HG02938 (cell line): ENCODE results near the gene FGF9.
A peak's percentile ranks its signal among the peaks of the same experiment; 100 is the strongest.

Experiments
- ATAC-seq: cut with Tn5 transposase; IDR thresholded peaks from one replicate; pipeline ENCODE4 v1.9.1; 2021; ENCODE audit warnings: mild to moderate bottlenecking, moderate library complexity; ENCODE audit not compliant: unreplicated experiment

Gene FGF9

DNA sequence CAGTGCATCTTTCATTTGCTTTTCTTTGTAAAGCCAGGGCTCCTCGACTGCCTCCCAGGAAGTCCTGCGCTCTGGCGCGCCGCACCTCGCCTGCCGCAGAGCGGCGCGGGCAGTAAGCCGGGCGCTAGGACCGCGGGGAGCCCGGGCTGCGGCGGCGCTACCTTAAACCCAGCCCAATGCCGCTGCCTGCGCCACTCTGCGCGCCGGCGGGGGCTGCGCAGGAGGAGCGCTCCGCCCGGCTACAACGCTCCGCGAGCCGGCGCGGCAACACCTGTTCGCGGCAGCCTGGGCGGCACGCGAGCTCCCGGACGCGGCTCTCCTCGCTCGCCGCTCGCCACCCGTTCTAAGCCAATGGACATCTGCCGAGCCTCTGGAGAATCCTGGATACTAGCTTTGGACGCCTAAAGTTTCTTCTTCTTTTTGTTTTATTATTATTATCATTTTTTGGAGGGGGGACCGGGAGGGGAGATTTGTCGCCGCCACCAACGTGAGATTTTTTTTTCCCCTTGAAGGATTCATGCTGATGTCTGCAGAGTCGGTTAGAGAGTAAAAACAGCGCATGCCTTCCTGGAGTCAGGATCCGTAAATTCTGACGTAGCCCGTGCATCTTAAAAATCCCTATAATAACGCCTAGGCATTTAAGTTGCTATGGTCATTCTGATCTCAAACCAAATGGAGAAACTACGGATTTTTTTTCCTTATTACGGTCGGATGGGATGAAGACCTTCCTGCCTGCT lies at the start of gene FGF9:
FGF9 (plus strand) TSS at position 191 of the 737 bp plus-strand sequence. CDS start 840 bp downstream, outside the sequence.
- peak; percentile 51 for ATAC-seq

- ATAC-seq: no peak
Measured at GRCh38 chr13:21625366-21625765, 45.5 kb upstream of the FGF9 start.

- ATAC-seq: no peak
Measured at GRCh38 chr13:21632196-21632595, 38.7 kb upstream of the FGF9 start.

GRCh38 chr13:21636656-21637055 lies 34.2 kb upstream of the FGF9 start:
- ATAC-seq: no peak

- no peak for ATAC-seq
Measured at GRCh38 chr13:21637296-21637695, 33.6 kb upstream of the FGF9 start.

DNA sequence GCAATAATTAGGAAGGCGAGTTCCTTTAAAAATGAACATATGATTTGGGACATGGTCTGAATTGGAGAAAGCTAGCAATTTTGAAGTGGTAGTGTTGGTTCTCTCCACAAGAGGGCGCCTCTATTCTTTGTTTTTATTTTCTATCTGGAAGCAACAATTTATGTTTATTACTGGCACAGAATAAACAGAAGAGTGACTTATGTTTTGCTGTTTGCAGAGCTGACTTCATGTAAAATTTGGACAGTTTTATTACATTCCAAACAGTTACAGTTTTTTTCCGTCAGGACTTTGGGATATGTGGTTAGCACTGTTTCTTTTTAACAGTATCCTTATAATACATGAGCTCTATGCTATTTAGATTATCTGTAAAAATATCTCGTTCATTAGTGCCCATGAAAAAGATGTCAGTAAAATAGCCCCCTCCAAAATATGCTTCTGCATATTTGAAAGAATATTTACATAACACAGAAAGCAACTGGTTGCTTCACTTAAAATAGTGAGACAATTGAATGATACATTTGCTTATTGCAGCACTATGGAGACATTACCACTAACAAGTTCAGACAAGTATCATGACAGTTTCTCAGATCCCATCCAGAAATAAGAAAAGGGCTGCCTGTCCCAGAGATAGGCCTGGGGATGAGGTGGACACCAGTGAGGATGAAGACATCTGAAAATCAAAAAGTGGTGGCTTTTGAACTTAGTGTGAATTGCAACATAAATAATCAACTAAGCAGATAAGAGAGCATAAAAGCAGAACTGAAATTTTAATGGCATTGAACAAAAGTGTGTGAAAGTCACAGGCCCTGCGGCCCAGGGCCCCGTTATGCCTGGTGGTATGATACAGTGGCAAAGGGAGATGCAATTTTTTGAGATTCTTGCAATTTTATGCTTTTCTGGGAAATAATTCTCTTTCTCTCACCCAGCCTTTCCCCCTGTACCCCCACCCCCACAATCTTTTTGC lies 32.3 kb upstream of the FGF9 start:
- no peak for ATAC-seq

- no peak for ATAC-seq
Measured at GRCh38 chr13:21639561-21639960, 31.3 kb upstream of the FGF9 start.

DNA sequence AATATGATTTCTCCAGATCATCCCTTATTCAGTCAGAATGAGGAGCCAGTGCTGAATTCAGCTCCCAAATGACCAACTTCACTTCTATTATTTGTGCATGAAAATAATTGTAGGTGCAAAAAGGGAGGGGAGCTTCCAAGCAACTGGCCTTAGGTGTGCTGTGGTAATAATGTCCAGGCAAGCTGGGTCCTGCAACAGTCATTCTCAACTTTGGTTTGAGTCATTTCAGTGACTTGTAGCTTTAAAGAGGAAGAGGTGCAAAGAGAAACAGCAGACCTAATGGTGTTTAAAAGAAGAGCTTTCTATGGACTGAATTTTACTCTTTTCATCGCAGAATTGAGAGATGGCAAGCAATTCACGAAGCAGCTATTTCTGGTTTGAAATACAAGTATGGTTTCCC lies 29.2 kb upstream of the FGF9 start:
- no peak for ATAC-seq

DNA sequence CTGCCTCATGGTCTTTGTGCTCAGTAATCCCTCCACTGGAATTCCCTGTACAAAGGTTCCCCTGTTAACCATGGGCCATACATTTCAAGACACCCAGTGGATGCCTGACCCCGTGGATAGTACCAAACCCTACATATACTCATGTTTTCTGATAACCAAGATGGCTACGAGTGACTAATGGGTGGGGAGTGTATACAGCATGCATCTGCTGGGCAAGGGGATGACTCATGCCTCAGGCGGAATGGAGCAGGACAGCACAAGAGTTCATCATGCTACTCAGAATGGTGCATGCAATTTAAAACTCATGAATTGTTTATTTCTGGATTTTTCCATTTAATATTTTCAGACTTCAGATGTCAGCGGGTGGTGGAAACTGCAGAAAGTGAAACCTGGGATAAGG lies 13.3 kb upstream of the FGF9 start:
- ATAC-seq: no peak

DNA sequence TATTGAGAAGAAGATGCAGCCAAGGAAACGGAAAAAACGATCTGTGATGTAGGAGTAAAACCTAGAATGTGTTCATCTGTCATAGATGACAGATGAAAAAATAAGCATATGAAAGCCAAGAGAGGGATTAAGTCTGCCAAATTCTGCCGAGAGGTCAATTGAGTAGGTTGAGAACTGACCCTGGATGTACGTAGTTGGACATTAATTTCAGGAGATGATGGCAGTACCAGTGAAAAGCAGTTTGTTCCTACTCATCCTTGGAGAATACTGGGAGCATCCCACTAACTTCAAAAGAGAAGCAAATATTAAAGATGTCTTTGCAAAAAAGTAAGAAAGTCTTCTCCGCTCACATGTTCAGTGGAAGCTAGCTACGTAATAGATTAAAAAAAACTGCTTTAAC lies 11.8 kb upstream of the FGF9 start:
- ATAC-seq: no peak

- no peak for ATAC-seq
Measured at GRCh38 chr13:21661097-21661909, 9.6 kb upstream of the FGF9 start.

GRCh38 chr13:21663197-21663596 lies 7.7 kb upstream of the FGF9 start:
- no peak for ATAC-seq

- ATAC-seq: no peak
Measured at GRCh38 chr13:21668732-21669275, 2.1 kb upstream of the FGF9 start.

GRCh38 chr13:21670006-21670882 lies 629 bp upstream of the FGF9 start:
- peak; percentile 10 for ATAC-seq

- no peak for ATAC-seq
Measured at GRCh38 chr13:21671620-21672286, 880 bp downstream of the FGF9 start.

DNA sequence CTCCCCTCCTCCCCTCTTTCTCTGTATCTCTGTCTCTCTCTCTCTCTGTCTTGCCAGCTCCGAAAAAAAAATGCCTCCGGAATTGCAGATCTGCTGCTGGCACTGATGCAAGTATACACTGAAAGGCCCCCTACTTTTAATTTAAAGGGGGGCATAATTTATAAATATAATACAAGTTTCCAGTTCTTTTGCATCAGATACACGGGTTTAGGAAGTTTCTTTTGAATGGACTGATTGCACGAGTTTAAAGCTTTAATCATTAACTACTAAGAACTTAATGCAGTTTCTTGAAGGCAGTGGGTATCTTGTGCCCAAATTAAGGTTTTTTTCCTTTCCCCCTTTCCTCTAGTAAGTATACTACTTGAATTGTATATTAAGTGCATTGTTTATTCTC lies 1.4 kb downstream of the FGF9 start:
- ATAC-seq: no peak

- ATAC-seq: no peak
Measured at GRCh38 chr13:21672796-21673538, 2.1 kb downstream of the FGF9 start.

GRCh38 chr13:21673539-21673788 lies 2.6 kb downstream of the FGF9 start:
- ATAC-seq: no peak
